ENCODE results near the gene LENG1. TPM values are rescaled to one million over a fixed set of nuclear protein-coding genes. Genes with fewer than 3 reads are reported as not detected.
A peak's percentile ranks its signal among the peaks of the same experiment; 100 is the strongest.

LENG1 gene
- polyA plus RNA-seq, 1 donor from 2014 or later, result 17.0 TPM

GRCh38 chr19:54137699-54138488, 21.6 kb downstream of the LENG1 start, which contains the start of gene CNOT3:
Gene CNOT3, plus strand, starts transcription at chr19:54137762. Its CDS starts 5,217 bp downstream, at chr19:54142979.
- peak within 1 kb of the TSS; percentile 80 for H3K4me2 ChIP-seq (ENCODE audit: low read length)
- H3K36me3 ChIP-seq (ENCODE audit: insufficient read depth, low read length), result no peaks in the 10 kb centered on the region
- H3K79me2 ChIP-seq (replicated peaks; ENCODE audit: insufficient read depth, low read length), result peaks cover 34% of the 10 kb centered on the region
- H3K9ac ChIP-seq (ENCODE audit: low read length), result peak within 1 kb of the TSS; percentile 97
- H3F3A ChIP-seq (ENCODE audit: insufficient read depth, low read length, poor library complexity, severe bottlenecking), result no peaks in the 10 kb centered on the region
- no peaks in the 10 kb centered on the region for H4K20me1 ChIP-seq (ENCODE audit: insufficient read depth)
- H2AFZ ChIP-seq (ENCODE audit: low read depth, low read length), result peak within 1 kb of the TSS; percentile 49
- H3K27ac ChIP-seq (ENCODE audit: low read length), result peak within 1 kb of the TSS; percentile 83
- no peaks in the 10 kb centered on the region for H3K27me3 ChIP-seq (ENCODE audit: insufficient read depth, low read depth, low read length)
- no peaks in the 10 kb centered on the region for H3K9me3 ChIP-seq (ENCODE audit: low read length)
- H3K4me3 ChIP-seq (ENCODE audit: low read length), result peak within 1 kb of the TSS; percentile 92
- TF ChIP-seq EZH2 (IDR thresholded peaks at IDR 0.05; ENCODE audit: borderline replicate concordance, insufficient read depth, low read length, poor library complexity, severe bottlenecking), result no peak
- no peak for TF ChIP-seq EP300 (conservative IDR thresholded peaks at IDR 0.05; ENCODE audit: poor library complexity, severe bottlenecking)
- TF ChIP-seq, protein P1, sequence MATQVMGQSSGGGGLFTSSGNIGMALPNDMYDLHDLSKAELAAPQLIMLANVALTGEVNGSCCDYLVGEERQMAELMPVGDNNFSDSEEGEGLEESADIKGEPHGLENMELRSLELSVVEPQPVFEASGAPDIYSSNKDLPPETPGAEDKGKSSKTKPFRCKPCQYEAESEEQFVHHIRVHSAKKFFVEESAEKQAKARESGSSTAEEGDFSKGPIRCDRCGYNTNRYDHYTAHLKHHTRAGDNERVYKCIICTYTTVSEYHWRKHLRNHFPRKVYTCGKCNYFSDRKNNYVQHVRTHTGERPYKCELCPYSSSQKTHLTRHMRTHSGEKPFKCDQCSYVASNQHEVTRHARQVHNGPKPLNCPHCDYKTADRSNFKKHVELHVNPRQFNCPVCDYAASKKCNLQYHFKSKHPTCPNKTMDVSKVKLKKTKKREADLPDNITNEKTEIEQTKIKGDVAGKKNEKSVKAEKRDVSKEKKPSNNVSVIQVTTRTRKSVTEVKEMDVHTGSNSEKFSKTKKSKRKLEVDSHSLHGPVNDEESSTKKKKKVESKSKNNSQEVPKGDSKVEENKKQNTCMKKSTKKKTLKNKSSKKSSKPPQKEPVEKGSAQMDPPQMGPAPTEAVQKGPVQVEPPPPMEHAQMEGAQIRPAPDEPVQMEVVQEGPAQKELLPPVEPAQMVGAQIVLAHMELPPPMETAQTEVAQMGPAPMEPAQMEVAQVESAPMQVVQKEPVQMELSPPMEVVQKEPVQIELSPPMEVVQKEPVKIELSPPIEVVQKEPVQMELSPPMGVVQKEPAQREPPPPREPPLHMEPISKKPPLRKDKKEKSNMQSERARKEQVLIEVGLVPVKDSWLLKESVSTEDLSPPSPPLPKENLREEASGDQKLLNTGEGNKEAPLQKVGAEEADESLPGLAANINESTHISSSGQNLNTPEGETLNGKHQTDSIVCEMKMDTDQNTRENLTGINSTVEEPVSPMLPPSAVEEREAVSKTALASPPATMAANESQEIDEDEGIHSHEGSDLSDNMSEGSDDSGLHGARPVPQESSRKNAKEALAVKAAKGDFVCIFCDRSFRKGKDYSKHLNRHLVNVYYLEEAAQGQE (IDR thresholded peaks at IDR 0.05; ENCODE audit: borderline replicate concordance), result peak; percentile 51
- peak; percentile 39 for TF ChIP-seq SMC3 (conservative IDR thresholded peaks at IDR 0.05; ENCODE audit: poor library complexity)
- TF ChIP-seq POLR2AphosphoS5 (IDR thresholded peaks at IDR 0.05), result peak; percentile 95
- no peak for TF ChIP-seq RAD21 (conservative IDR thresholded peaks at IDR 0.05)
- peak; percentile 56 for TF ChIP-seq TAF1 (IDR thresholded peaks at IDR 0.05; ENCODE audit: low read depth)
- peak; percentile 32 for TF ChIP-seq MXI1 (conservative IDR thresholded peaks at IDR 0.05; ENCODE audit: poor library complexity, severe bottlenecking)
- TF ChIP-seq, protein P2, sequence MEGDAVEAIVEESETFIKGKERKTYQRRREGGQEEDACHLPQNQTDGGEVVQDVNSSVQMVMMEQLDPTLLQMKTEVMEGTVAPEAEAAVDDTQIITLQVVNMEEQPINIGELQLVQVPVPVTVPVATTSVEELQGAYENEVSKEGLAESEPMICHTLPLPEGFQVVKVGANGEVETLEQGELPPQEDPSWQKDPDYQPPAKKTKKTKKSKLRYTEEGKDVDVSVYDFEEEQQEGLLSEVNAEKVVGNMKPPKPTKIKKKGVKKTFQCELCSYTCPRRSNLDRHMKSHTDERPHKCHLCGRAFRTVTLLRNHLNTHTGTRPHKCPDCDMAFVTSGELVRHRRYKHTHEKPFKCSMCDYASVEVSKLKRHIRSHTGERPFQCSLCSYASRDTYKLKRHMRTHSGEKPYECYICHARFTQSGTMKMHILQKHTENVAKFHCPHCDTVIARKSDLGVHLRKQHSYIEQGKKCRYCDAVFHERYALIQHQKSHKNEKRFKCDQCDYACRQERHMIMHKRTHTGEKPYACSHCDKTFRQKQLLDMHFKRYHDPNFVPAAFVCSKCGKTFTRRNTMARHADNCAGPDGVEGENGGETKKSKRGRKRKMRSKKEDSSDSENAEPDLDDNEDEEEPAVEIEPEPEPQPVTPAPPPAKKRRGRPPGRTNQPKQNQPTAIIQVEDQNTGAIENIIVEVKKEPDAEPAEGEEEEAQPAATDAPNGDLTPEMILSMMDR (IDR thresholded peaks at IDR 0.05; ENCODE audit: poor library complexity, severe bottlenecking), result peak; percentile 20
- H3K9me2 ChIP-seq (ENCODE audit: insufficient read depth, low read length), result no peaks in the 10 kb centered on the region

GRCh38 chr19:54136864-54137698, 22.4 kb downstream of the LENG1 start:
- peak overlapping the region; percentile 97 for H3K9ac ChIP-seq (ENCODE audit: low read length)
- peak overlapping the region; percentile 83 for H3K27ac ChIP-seq (ENCODE audit: low read length)
- H3K9me3 ChIP-seq (ENCODE audit: low read length), result no peaks in the 10 kb centered on the region
- H3K4me2 ChIP-seq (ENCODE audit: low read length), result peak overlapping the region; percentile 80
- no peaks in the 10 kb centered on the region for H3F3A ChIP-seq (ENCODE audit: insufficient read depth, low read length, poor library complexity, severe bottlenecking)
- H3K27me3 ChIP-seq (ENCODE audit: insufficient read depth, low read depth, low read length), result no peaks in the 10 kb centered on the region
- H3K4me3 ChIP-seq (ENCODE audit: low read length), result peak overlapping the region; percentile 92
- H2AFZ ChIP-seq (ENCODE audit: low read depth, low read length), result no peak overlapping the region
- H3K79me2 ChIP-seq (replicated peaks; ENCODE audit: insufficient read depth, low read length), result peaks cover 34% of the 10 kb centered on the region
- no peaks in the 10 kb centered on the region for H3K9me2 ChIP-seq (ENCODE audit: insufficient read depth, low read length)
- H4K20me1 ChIP-seq (ENCODE audit: insufficient read depth), result no peaks in the 10 kb centered on the region
- no peaks in the 10 kb centered on the region for H3K36me3 ChIP-seq (ENCODE audit: insufficient read depth, low read length)
- TF ChIP-seq EZH2 (IDR thresholded peaks at IDR 0.05; ENCODE audit: borderline replicate concordance, insufficient read depth, low read length, poor library complexity, severe bottlenecking), result no peak
- TF ChIP-seq, protein P2 (IDR thresholded peaks at IDR 0.05; ENCODE audit: poor library complexity, severe bottlenecking), result no peak
- peak; percentile 45 for TF ChIP-seq RAD21 (conservative IDR thresholded peaks at IDR 0.05)
- TF ChIP-seq EP300 (conservative IDR thresholded peaks at IDR 0.05; ENCODE audit: poor library complexity, severe bottlenecking), result peak; percentile 94
- peak; percentile 78 for TF ChIP-seq MXI1 (conservative IDR thresholded peaks at IDR 0.05; ENCODE audit: poor library complexity, severe bottlenecking)
- TF ChIP-seq SMC3 (conservative IDR thresholded peaks at IDR 0.05; ENCODE audit: poor library complexity), result peak; percentile 64
- TF ChIP-seq, protein P1 (IDR thresholded peaks at IDR 0.05; ENCODE audit: borderline replicate concordance), result peak; percentile 7

Data from neural cell (in vitro differentiated cells).